SK-N-SH (cell line): ENCODE results near the gene ATP6AP1. TPM values are rescaled to one million over a fixed set of nuclear protein-coding genes. Genes with fewer than 3 reads are reported as not detected.

Source experiments
- CTCF ChIA-PET: fragments of 300-600, 350-600 bp; formaldehyde crosslinking; extraction: SDS; loops from one replicate; lab custom pipeline; 2021; lab: Yijun Ruan, JAX
- POLR2A ChIA-PET: fragments of 350-600 bp; sonication (Branson Sonifier 250); formaldehyde crosslinking; extraction: SDS; loops from one replicate; lab custom pipeline; 2020; ENCODE audit warnings: antibody characterized with exemption, inconsistent platforms; lab: Yijun Ruan, JAX
- DNase-seq: peaks from one replicate; pipeline ENCODE4 v3.0.0; 2012
- H2AFZ ChIP-seq: fragments of 200-600 bp; sonication (generic); 2 replicates; pipeline ENCODE4 v1.8.1; 2016; ENCODE audit warnings: antibody characterized with exemption, mild to moderate bottlenecking, low read depth
- H3F3A ChIP-seq: fragments of 200-600 bp; sonication (generic); replicated peaks from 2 replicates; pipeline ENCODE3; 2016; ENCODE audit warnings: antibody characterized with exemption, mild to moderate bottlenecking; ENCODE audit not compliant: insufficient read depth
- H3K27ac ChIP-seq, 2 experiments: fragments of 200-500 bp in 1 of 2; fragments of 200-600 bp in 1 of 2; sonication (Bioruptor generic) in 1 of 2; sonication (generic), shearing (Covaris generic) in 1 of 2; 2 replicates each; pipeline versions ENCODE4 v1.5.1 to v1.6.1; 2014 to 2016; ENCODE audit warnings: low read depth in 2 of 2, inconsistent platforms in 1 of 2, low read length in 1 of 2, mild to moderate bottlenecking in 1 of 2, mixed read lengths in 1 of 2
- H3K27me3 ChIP-seq: fragments of 200-600 bp; sonication (generic), shearing (Covaris generic); 2 replicates; pipeline ENCODE4 v1.6.1; 2016; ENCODE audit warnings: mixed run types; ENCODE audit not compliant: insufficient read depth
- H3K36me3 ChIP-seq, 2 experiments: fragments of 200-500 bp in 1 of 2; fragments of 200-600 bp in 1 of 2; sonication (Bioruptor generic) in 1 of 2; sonication (generic) in 1 of 2; replicated peaks in 1 of 2; 2 replicates each; pipeline versions ENCODE3 to v1.5.1; 2014 to 2016; ENCODE audit warnings: low read length in 1 of 2, mild to moderate bottlenecking in 1 of 2; ENCODE audit not compliant: insufficient read depth in 2 of 2, control insufficient read depth in 1 of 2
- H3K4me1 ChIP-seq, 2 experiments: fragments of 200-500 bp in 1 of 2; fragments of 200-600 bp in 1 of 2; sonication (Bioruptor generic) in 1 of 2; sonication (generic), shearing (Covaris generic) in 1 of 2; 2 replicates each; pipeline versions ENCODE4 v1.5.1 to v1.6.1; 2014 to 2016; ENCODE audit warnings: low read depth in 1 of 2, low read length in 1 of 2, mixed run types in 1 of 2; ENCODE audit not compliant: insufficient read depth in 2 of 2, control insufficient read depth in 1 of 2
- H3K4me2 ChIP-seq: fragments of 200-600 bp; sonication (generic), shearing (Covaris generic); 2 replicates; pipeline ENCODE4 v1.6.1; 2017; ENCODE audit warnings: mixed run types
- H3K4me3 ChIP-seq, 2 experiments: fragments of 200-500 bp in 1 of 2; fragments of 200-600 bp in 1 of 2; sonication (Bioruptor generic) in 1 of 2; sonication (generic), shearing (Covaris generic) in 1 of 2; 2 replicates each; pipeline versions ENCODE4 v1.5.1 to v1.8.1; 2014 to 2016; ENCODE audit warnings: low read depth in 2 of 2, inconsistent platforms in 1 of 2, low read length in 1 of 2, mild to moderate bottlenecking in 1 of 2, mixed read lengths in 1 of 2, moderate library complexity in 1 of 2
- H3K79me2 ChIP-seq: fragments of 200-600 bp; sonication (generic); 2 replicates; pipeline ENCODE4 v1.8.1; 2017; ENCODE audit warnings: mild to moderate bottlenecking; ENCODE audit not compliant: insufficient read depth
- H3K9ac ChIP-seq: fragments of 200-600 bp; sonication (generic); 2 replicates; pipeline ENCODE4 v1.6.1; 2017; ENCODE audit warnings: mixed run types
- H3K9me2 ChIP-seq: fragments of 200-600 bp; sonication (generic); 2 replicates; pipeline ENCODE4 v1.6.1; 2017; ENCODE audit warnings: mixed run types
- H3K9me3 ChIP-seq: fragments of 200-600 bp; sonication (generic); 2 replicates; pipeline ENCODE4 v1.6.1; 2017; ENCODE audit warnings: mixed run types, mild to moderate bottlenecking, moderate library complexity
- H4K20me1 ChIP-seq: fragments of 200-600 bp; sonication (generic); 2 replicates; pipeline ENCODE4 v1.6.1; 2017; ENCODE audit warnings: mild to moderate bottlenecking, mixed run types; ENCODE audit not compliant: insufficient read depth
- CHD2 ChIP-seq: fragments of 150-350 bp; IDR thresholded peaks from 2 replicates; pipeline ENCODE4 v1.6.1; 2018; ENCODE audit warnings: low read length; ENCODE audit not compliant: partially characterized antibody
- ELF1 ChIP-seq: IDR thresholded peaks from 2 replicates; pipeline ENCODE4 v1.4.0; 2012
- EP300 ChIP-seq, 2 experiments: IDR thresholded peaks; 2 replicates each; pipeline versions ENCODE4 v1.4.0 to v1.6.1; 2012; ENCODE audit warnings: borderline replicate concordance in 1 of 2, low read depth in 1 of 2, low read length in 1 of 2
- EZH2phosphoT487 ChIP-seq: fragments of 200-600 bp; sonication (generic); IDR thresholded peaks from 2 replicates; pipeline ENCODE4 v1.6.1; 2017; ENCODE audit warnings: low read depth, mixed run types, mild to moderate bottlenecking, antibody characterized with exemption, moderate library complexity, borderline replicate concordance
- IRF3 ChIP-seq: fragments of 150-350 bp; IDR thresholded peaks from 2 replicates; pipeline ENCODE4 v1.6.1; 2016; ENCODE audit warnings: mild to moderate bottlenecking, low read depth, low read length
- JUND ChIP-seq: IDR thresholded peaks from 2 replicates; pipeline ENCODE4 v1.4.0; 2012
- MAX ChIP-seq: IDR thresholded peaks from 2 replicates; pipeline ENCODE4 v1.4.0; 2012; ENCODE audit warnings: low read depth
- MXI1 ChIP-seq: IDR thresholded peaks from 2 replicates; pipeline ENCODE4 v1.6.1; 2012; ENCODE audit warnings: mild to moderate bottlenecking, low read depth, low read length, improper control_type of control experiment
- NFIC ChIP-seq: IDR thresholded peaks from 2 replicates; pipeline ENCODE4 v1.4.0; 2012; ENCODE audit warnings: borderline replicate concordance
- NRF1 ChIP-seq: IDR thresholded peaks from 2 replicates; pipeline ENCODE4 v1.6.1; 2012; ENCODE audit warnings: low read depth, mild to moderate bottlenecking, low read length
- PBX3 ChIP-seq: IDR thresholded peaks from 2 replicates; pipeline ENCODE4; 2012
- RFX5 ChIP-seq: IDR thresholded peaks from 2 replicates; pipeline ENCODE4 v1.6.1; 2012; ENCODE audit warnings: mild to moderate bottlenecking, improper control_type of control experiment, low read length
- SMC3 ChIP-seq: IDR thresholded peaks from 2 replicates; pipeline ENCODE4 v1.6.1; 2012; ENCODE audit warnings: low read depth, low read length, improper control_type of control experiment
- TAF1 ChIP-seq: IDR thresholded peaks from 2 replicates; pipeline ENCODE4 v1.6.1; 2012; ENCODE audit warnings: low read depth, mild to moderate bottlenecking, low read length, moderate library complexity, borderline replicate concordance
- TCF12 ChIP-seq: IDR thresholded peaks from 2 replicates; pipeline ENCODE4 v1.4.0; 2012
- USF1 ChIP-seq: IDR thresholded peaks from 2 replicates; pipeline ENCODE4 v1.4.0; 2012; ENCODE audit warnings: low read depth, borderline replicate concordance
- YY1 ChIP-seq: IDR thresholded peaks from 2 replicates; pipeline ENCODE4 v1.4.0; 2012; ENCODE audit warnings: low read depth, mild to moderate bottlenecking
- WGBS: methylation state at CpG from one replicate; pipeline ENCODE4 v1.1.6; 2017; ENCODE audit warnings: low lambda C conversion rate; 5-methylcytosine and 5-hydroxymethylcytosine counted together
- polyA plus RNA-seq, 3 experiments: library from polyadenylated mRNA; depleted of rRNA; stranded (reverse); fragments of >200 nt; gene quantifications; 2 replicates each; pipeline ENCODE4 v1.2.3, GENCODE V29; 2012
- TF ChIP-seq, protein P1 (sequence below): fragments of 150-350 bp; IDR thresholded peaks from 2 replicates; pipeline ENCODE4 v1.6.1; 2017; ENCODE audit warnings: antibody characterized with exemption, low read length, low read depth, borderline replicate concordance
- TF ChIP-seq, protein P2 (sequence below): IDR thresholded peaks from 2 replicates; pipeline ENCODE4 v1.6.1; 2012; ENCODE audit warnings: mild to moderate bottlenecking, low read depth, low read length, moderate library complexity

ATP6AP1 gene
- polyA plus RNA-seq, 1 of the 3 experiments (the other 2 are of a cell fraction), result 102 TPM

DNA sequence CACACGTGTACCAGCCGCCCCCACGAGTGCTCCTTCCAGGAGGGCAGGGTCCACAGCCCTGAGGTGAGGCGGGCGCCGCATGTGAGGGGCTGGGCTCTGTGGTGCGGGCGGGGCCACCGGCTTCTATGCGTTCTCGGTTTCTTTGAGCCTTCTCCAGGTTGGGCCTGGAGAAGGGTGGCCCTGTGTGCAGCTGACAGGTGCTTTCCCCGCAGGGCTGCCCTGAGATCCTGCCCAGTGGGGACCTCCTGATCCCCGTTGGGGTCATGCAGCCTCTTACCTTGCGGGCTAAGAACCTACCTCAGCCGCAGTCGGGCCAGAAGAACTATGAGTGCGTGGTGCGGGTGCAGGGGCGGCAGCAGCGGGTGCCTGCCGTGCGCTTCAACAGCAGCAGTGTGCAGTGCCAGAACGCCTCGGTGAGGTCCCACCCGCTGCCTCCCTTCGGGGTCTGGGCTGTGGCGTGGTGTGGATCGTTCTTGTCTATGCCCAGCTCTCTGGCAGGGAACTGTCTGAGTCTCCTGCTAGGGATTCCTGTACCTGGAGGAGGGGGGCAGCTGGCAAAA, 36.4 kb downstream of the ATP6AP1 start:
- Histone ChIP-seq H2AFZ (no peak overlapping the region), H3K4me1 (peaks cover 0 to 4% of the 10 kb centered on the region in 2 experiments; a peak in 1 of 4 replicates), H3F3A (no peaks in the 10 kb centered on the region), H3K9me3 (no peaks in the 10 kb centered on the region), H3K4me2 (no peak overlapping the region), H3K27ac (no peak overlapping the region)
- WGBS, result 46% methylated on average over 24 of the region's 28 CpGs
- POLR2A ChIA-PET, result no interaction called here
- no peak for TF ChIP-seq MXI1
- no peak for TF ChIP-seq JUND
- no peak for TF ChIP-seq SMC3
- no peak for TF ChIP-seq YY1
- no peak for TF ChIP-seq IRF3
- no peak for TF ChIP-seq EP300 (IDR thresholded peaks at IDR 0.05; ENCODE audit: borderline replicate concordance in 1 of 2, low read depth in 1 of 2, low read length in 1 of 2)
- no peak for TF ChIP-seq NRF1
- TF ChIP-seq PBX3, result no peak
- TF ChIP-seq, protein P1, sequence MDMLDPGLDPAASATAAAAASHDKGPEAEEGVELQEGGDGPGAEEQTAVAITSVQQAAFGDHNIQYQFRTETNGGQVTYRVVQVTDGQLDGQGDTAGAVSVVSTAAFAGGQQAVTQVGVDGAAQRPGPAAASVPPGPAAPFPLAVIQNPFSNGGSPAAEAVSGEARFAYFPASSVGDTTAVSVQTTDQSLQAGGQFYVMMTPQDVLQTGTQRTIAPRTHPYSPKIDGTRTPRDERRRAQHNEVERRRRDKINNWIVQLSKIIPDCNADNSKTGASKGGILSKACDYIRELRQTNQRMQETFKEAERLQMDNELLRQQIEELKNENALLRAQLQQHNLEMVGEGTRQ, result no peak
- TF ChIP-seq NFIC, result no peak
- no peak for TF ChIP-seq ELF1
- no peak for TF ChIP-seq USF1
- TF ChIP-seq, protein P2, sequence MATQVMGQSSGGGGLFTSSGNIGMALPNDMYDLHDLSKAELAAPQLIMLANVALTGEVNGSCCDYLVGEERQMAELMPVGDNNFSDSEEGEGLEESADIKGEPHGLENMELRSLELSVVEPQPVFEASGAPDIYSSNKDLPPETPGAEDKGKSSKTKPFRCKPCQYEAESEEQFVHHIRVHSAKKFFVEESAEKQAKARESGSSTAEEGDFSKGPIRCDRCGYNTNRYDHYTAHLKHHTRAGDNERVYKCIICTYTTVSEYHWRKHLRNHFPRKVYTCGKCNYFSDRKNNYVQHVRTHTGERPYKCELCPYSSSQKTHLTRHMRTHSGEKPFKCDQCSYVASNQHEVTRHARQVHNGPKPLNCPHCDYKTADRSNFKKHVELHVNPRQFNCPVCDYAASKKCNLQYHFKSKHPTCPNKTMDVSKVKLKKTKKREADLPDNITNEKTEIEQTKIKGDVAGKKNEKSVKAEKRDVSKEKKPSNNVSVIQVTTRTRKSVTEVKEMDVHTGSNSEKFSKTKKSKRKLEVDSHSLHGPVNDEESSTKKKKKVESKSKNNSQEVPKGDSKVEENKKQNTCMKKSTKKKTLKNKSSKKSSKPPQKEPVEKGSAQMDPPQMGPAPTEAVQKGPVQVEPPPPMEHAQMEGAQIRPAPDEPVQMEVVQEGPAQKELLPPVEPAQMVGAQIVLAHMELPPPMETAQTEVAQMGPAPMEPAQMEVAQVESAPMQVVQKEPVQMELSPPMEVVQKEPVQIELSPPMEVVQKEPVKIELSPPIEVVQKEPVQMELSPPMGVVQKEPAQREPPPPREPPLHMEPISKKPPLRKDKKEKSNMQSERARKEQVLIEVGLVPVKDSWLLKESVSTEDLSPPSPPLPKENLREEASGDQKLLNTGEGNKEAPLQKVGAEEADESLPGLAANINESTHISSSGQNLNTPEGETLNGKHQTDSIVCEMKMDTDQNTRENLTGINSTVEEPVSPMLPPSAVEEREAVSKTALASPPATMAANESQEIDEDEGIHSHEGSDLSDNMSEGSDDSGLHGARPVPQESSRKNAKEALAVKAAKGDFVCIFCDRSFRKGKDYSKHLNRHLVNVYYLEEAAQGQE, result no peak
- TF ChIP-seq TAF1, result no peak
- TF ChIP-seq RFX5, result no peak
- TF ChIP-seq CHD2, result no peak
- no peak for TF ChIP-seq MAX
- TF ChIP-seq TCF12, result no peak
- TF ChIP-seq EZH2phosphoT487, result no peak
- TF ChIP-seq, all 33 proteins: peak for 0
- DNase-seq, result no peak
- CTCF ChIA-PET, result interaction anchor here (0.9 kb wide), 1 partner anchor 18 kb away, joined by 4 read pairs; no protein-coding TSS in a partner anchor
- H3K36me3 ChIP-seq, result peaks cover 0 to 33% of the 10 kb centered on the region in 2 experiments
- H3K9ac ChIP-seq, result no peak overlapping the region
- no peak overlapping the region for H3K4me3 ChIP-seq
- H3K9me2 ChIP-seq, result no peaks in the 10 kb centered on the region
- no peaks in the 10 kb centered on the region for H3K27me3 ChIP-seq
- peaks cover 30% of the 10 kb centered on the region for H4K20me1 ChIP-seq
- H3K79me2 ChIP-seq, result peaks cover 18% of the 10 kb centered on the region
